ENCODE data around the gene LARGE1. TPM values are rescaled to one million over a fixed set of nuclear protein-coding genes. Genes with fewer than 3 reads are reported as not detected.

LARGE1 gene
- total RNA-seq, 2 donors from 2014 or later = 12.5 to 21.1 TPM

DNA sequence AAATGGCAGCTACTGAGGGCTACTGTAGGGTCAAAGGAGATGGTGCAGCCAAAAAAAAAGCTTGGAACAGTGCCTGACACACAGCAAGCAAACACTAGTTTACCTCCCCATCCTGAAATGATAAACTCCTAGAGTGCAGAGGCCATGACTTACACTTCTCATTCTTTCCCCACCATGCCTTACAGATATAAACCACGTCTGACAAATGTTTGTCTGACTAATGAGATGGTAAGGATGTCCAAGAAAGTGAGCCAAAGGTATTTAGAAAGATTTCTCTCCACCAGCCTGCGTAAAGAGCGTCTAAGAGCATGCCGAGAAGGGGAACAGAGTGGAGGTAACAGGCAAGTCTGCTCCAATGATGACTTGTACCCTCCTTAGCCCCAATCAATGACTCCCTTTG lies 99.0 kb downstream of the LARGE1 start:
- Histone ChIP-seq H3K4me3 (no peak overlapping the region), H3K4me1 (no peaks in the 10 kb centered on the region), H3K27ac (no peak overlapping the region), H3K9me3 (no peaks in the 10 kb centered on the region), H3K36me3 (replicated peaks in 1 of 2; ENCODE audit: insufficient read depth in 1 of 2, low read depth in 2 of 2) (no peaks in the 10 kb centered on the region), H3K27me3 (no peaks in the 10 kb centered on the region)
- intact Hi-C loops (cut with DNase I) = no loop called here
- TF ChIP-seq, protein P1, sequence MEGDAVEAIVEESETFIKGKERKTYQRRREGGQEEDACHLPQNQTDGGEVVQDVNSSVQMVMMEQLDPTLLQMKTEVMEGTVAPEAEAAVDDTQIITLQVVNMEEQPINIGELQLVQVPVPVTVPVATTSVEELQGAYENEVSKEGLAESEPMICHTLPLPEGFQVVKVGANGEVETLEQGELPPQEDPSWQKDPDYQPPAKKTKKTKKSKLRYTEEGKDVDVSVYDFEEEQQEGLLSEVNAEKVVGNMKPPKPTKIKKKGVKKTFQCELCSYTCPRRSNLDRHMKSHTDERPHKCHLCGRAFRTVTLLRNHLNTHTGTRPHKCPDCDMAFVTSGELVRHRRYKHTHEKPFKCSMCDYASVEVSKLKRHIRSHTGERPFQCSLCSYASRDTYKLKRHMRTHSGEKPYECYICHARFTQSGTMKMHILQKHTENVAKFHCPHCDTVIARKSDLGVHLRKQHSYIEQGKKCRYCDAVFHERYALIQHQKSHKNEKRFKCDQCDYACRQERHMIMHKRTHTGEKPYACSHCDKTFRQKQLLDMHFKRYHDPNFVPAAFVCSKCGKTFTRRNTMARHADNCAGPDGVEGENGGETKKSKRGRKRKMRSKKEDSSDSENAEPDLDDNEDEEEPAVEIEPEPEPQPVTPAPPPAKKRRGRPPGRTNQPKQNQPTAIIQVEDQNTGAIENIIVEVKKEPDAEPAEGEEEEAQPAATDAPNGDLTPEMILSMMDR (IDR thresholded peaks at IDR 0.05) = no peak
- TF ChIP-seq POLR2A (IDR thresholded peaks at IDR 0.05) = no peak
- DNase-seq = no peak
- 91 to 93% methylated on average over 4 of the region's 4 CpGs for WGBS, 2 donors
- no peak for ATAC-seq

DNA sequence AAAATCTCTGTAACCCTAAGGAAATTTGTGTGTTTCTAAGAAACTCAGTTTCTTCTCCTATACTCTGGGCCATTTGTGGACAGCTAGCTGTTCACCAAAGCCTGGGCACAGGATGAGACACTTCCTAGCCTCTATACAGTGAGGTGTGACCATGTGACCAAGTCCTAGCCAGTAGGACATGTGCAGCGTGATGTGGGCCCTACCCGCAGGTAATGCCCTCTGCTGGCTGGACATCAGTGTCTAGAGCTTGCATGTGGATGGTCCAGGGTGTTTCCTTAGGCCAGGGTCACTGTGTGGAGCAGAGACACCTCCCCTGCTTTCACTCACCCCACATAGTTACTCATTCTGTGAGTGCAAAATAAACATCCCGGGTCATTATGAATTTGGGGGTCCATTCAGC lies 100.5 kb downstream of the LARGE1 start:
- Histone ChIP-seq H3K4me3 (no peak overlapping the region), H3K27me3 (no peaks in the 10 kb centered on the region), H3K9me3 (no peaks in the 10 kb centered on the region), H3K4me1 (no peaks in the 10 kb centered on the region), H3K27ac (no peak overlapping the region), H3K36me3 (replicated peaks in 1 of 2; ENCODE audit: insufficient read depth in 1 of 2, low read depth in 2 of 2) (no peaks in the 10 kb centered on the region)
- intact Hi-C loops (cut with DNase I) = no loop called here
- no peak for ATAC-seq
- no peak for TF ChIP-seq POLR2A (IDR thresholded peaks at IDR 0.05)
- TF ChIP-seq, protein P1 (IDR thresholded peaks at IDR 0.05) = no peak
- DNase-seq = no peak
- 80 to 90% methylated on average over 3 of the region's 3 CpGs for WGBS, 2 donors

DNA sequence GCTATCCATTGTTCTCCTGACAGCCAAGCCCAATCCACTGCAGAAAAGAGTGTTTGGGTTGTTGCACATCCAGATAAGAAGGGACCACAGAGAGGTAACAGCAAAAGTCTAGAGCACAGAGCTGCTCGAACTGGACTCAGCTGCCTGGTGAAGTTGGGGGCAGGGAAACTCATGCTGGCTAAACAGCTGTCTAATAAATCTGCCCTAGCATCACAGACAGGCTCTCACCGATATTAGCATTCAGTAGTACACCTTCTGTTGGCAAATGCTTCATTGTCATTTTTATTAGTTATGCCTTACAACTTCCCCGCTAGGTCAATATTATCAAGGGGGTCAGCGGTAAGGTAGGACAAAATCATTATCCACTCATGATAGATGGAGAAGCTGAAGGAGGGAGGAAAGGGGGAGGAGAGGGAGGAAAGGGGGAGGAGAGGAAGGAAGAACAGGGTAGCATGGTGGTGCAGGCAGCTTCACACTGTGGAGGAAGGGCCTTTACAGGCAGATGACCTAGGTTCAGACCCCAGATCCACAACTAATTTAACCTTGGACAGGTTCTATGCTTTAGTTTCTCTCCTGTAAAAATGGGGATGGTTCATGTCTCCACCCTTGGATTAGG lies 102.7 kb downstream of the LARGE1 start:
- no peaks in the 10 kb centered on the region for H3K36me3 ChIP-seq (replicated peaks in 1 of 2; ENCODE audit: insufficient read depth in 1 of 2, low read depth in 2 of 2)
- no peak overlapping the region for H3K27ac ChIP-seq
- intact Hi-C loops (cut with DNase I) = no loop called here
- no peak for ATAC-seq
- no peaks in the 10 kb centered on the region for H3K9me3 ChIP-seq
- H3K4me3 ChIP-seq = no peak overlapping the region
- no peaks in the 10 kb centered on the region for H3K4me1 ChIP-seq
- H3K27me3 ChIP-seq = no peaks in the 10 kb centered on the region
- 69 to 76% methylated on average over 4 of the region's 4 CpGs for WGBS, 2 donors
- DNase-seq = no peak
- no peak for TF ChIP-seq POLR2A (IDR thresholded peaks at IDR 0.05)
- TF ChIP-seq, protein P1 (IDR thresholded peaks at IDR 0.05) = no peak

DNA sequence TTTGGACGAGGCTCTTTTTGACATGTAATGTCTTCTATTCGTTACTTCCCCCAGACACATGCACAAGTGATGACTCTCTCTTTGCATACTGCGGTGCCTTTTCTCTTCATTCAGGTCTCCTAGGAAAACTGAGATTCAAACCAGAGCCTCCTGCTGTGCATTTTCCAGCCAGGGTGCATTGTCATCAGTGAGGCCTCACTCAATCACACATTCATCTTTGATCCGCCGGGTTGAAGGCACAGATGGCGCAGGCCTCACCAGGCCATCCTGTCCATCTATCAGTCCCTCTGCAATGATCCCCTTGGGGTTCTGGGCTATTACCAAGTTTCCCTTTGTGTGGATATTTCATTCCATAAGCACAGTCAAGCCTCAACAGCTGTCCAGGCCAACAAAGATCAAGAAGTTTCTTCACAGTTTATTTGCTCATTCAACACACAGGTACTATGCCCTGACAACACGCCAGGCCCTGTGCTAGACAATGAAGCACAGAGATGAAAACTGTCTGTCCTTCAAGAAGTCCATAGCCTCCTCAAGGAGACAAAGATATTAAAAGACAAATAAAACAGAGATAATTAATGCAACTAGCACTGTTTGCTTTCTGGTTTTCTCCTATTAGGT lies 107.8 kb downstream of the LARGE1 start:
- intact Hi-C loops (cut with DNase I) = no loop called here
- ATAC-seq (no peak), DNase-seq (no peak)
- TF ChIP-seq, protein P1 (IDR thresholded peaks at IDR 0.05) = no peak
- TF ChIP-seq POLR2A (IDR thresholded peaks at IDR 0.05) = no peak
- H3K27me3 ChIP-seq = no peaks in the 10 kb centered on the region
- no peaks in the 10 kb centered on the region for H3K36me3 ChIP-seq (replicated peaks in 1 of 2; ENCODE audit: insufficient read depth in 1 of 2, low read depth in 2 of 2)
- no peak overlapping the region for H3K4me3 ChIP-seq
- peaks cover 4% of the 10 kb centered on the region for H3K4me1 ChIP-seq
- WGBS, 2 donors = 88 to 89% methylated on average over 7 of the region's 7 CpGs
- H3K9me3 ChIP-seq = no peaks in the 10 kb centered on the region
- peak overlapping the region in 1 of 4 donors; percentile 9 for H3K27ac ChIP-seq

DNA sequence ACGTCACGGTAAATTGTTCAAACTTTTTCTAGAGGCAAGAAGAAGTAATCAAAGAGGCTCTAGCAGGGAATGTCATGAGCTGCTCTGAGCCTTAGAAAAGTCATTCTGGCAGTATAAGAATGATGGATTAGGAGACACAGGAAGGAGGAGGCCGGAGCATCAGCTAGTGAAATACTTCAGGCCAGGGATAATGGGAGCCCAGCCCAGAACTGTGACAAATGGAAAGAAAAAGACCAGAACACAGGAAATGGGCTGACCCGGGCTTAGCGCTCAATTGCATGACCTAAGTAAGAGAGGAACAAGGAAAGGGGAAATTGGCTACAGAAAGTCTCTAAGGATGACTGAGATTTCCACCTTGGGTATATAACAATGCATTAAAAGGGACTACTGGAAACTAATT lies 108.6 kb downstream of the LARGE1 start:
- ATAC-seq = peak; percentile 62
- Histone ChIP-seq H3K27me3 (no peaks in the 10 kb centered on the region), H3K4me1 (peaks cover 4% of the 10 kb centered on the region), H3K9me3 (no peaks in the 10 kb centered on the region), H3K27ac (peak overlapping the region in 1 of 4 donors; percentile 9), H3K4me3 (no peak overlapping the region), H3K36me3 (replicated peaks in 1 of 2; ENCODE audit: insufficient read depth in 1 of 2, low read depth in 2 of 2) (no peaks in the 10 kb centered on the region)
- DNase-seq = peak; percentile 22 to 59 (median 43)
- intact Hi-C loops (cut with DNase I) = no loop called here
- 49 to 67% methylated on average over 5 of the region's 5 CpGs for WGBS, 2 donors
- no peak for TF ChIP-seq POLR2A (IDR thresholded peaks at IDR 0.05)
- TF ChIP-seq, protein P1 (IDR thresholded peaks at IDR 0.05) = no peak

All from body of pancreas (tissue), 4 donors.